Breast epithelium (tissue), 4 donors: ENCODE data around the gene ACTN2. TPM values are rescaled to one million over a fixed set of nuclear protein-coding genes. Genes with fewer than 3 reads are reported as not detected.

Experiments used
- DNase-seq, 2 donors: peaks; one replicate each; pipeline ENCODE4 v3.0.0-alpha.2; 2019; ENCODE audit warnings: low spot score in 2 of 2
- H3K27ac ChIP-seq, 2 donors: fragments of 200-600 bp; sonication (generic) in 1 of 2; one replicate each; pipeline ENCODE4 v1.5.1; 2016 to 2019; ENCODE audit warnings: mild to moderate bottlenecking in 1 of 2
- H3K27me3 ChIP-seq, 2 donors: fragments of 200-600 bp; sonication (generic) in 1 of 2; one replicate each; pipeline versions ENCODE4 v1.5.1 to v1.6.0; 2017 to 2019; ENCODE audit warnings: control low read depth in 1 of 2, mild to moderate bottlenecking in 1 of 2
- H3K36me3 ChIP-seq: fragments of 200-600 bp; one replicate; pipeline ENCODE4 v1.5.1; 2019
- H3K4me1 ChIP-seq, 2 donors: fragments of 200-600 bp; sonication (generic); one replicate each; pipeline ENCODE4 v1.5.1; 2016 to 2019; ENCODE audit warnings: control low read depth in 1 of 2
- H3K4me3 ChIP-seq, 3 donors: fragments of 200-600 bp; sonication (generic); 1 replicate in 2 of 3; 2 replicates in 1 of 3; pipeline ENCODE4 v1.5.1; 2016 to 2019; ENCODE audit warnings: mild to moderate bottlenecking in 3 of 3, moderate library complexity in 2 of 3
- H3K9me3 ChIP-seq, 2 donors: fragments of 200-600 bp; sonication (generic) in 1 of 2; one replicate each; pipeline ENCODE4 v1.5.1; 2016 to 2019; ENCODE audit warnings: control low read depth in 1 of 2
- CTCF ChIP-seq, 3 donors: fragments of 450-650 bp; IDR thresholded peaks; one replicate each; pipeline ENCODE4 v1.5.1; 2016 to 2017; ENCODE audit warnings: antibody characterized with exemption in 3 of 3, mild to moderate bottlenecking in 3 of 3, moderate library complexity in 3 of 3
- POLR2A ChIP-seq: fragments of 450-650 bp; IDR thresholded peaks from one replicate; pipeline ENCODE4 v1.6.1; 2016; ENCODE audit warnings: antibody characterized with exemption, mild to moderate bottlenecking, moderate library complexity
- POLR2AphosphoS5 ChIP-seq, 3 donors: sonication (generic); formaldehyde crosslinking; IDR thresholded peaks; one replicate each; pipeline ENCODE4 v1.6.1; 2017; ENCODE audit warnings: antibody characterized with exemption in 3 of 3
- intact Hi-C: fragments of 100-400 bp; cut with DNase I; formaldehyde crosslinking; loops from one replicate; pipeline ENCODE4 v1.15.1; 2023; ENCODE audit warnings: low total_unique reads
- total RNA-seq, 3 donors: library from RNA; depleted of rRNA; stranded (reverse); fragments of >200 nt; gene quantifications; one replicate each; pipeline ENCODE4 v1.1.0, GENCODE V29; 2016

Gene ACTN2
- total RNA-seq, 3 donors from 2014 or later: 0.48 TPM; not detected in 2

- H3K4me3 ChIP-seq: no peak overlapping the region
These were observed 32.0 kb downstream of the ACTN2 start for GRCh38 chr1:236718328-236718727.

GRCh38 chr1:236720206-236720605 lies 33.9 kb downstream of the ACTN2 start:
- H3K9me3 ChIP-seq: no peaks in the 10 kb centered on the region
- TF ChIP-seq POLR2AphosphoS5 (IDR thresholded peaks at IDR 0.05) (no peak), POLR2A (no peak), CTCF (IDR thresholded peaks at IDR 0.05) (no peak)
- H3K27me3 ChIP-seq: no peaks in the 10 kb centered on the region
- no peak for DNase-seq
- intact Hi-C loops: no loop called here
- no peaks in the 10 kb centered on the region for H3K4me1 ChIP-seq
- no peak overlapping the region for H3K27ac ChIP-seq
- no peaks in the 10 kb centered on the region for H3K36me3 ChIP-seq
- H3K4me3 ChIP-seq: no peak overlapping the region

More at GRCh38 chr1:236718328-236718727, 32.0 kb downstream of the ACTN2 start:
- TF ChIP-seq POLR2AphosphoS5 (IDR thresholded peaks at IDR 0.05) (no peak), CTCF (IDR thresholded peaks at IDR 0.05) (no peak)
- H3K36me3 ChIP-seq: no peaks in the 10 kb centered on the region
- no peaks in the 10 kb centered on the region for H3K27me3 ChIP-seq
- DNase-seq: no peak
- intact Hi-C loops: no loop called here
- H3K4me1 ChIP-seq: no peaks in the 10 kb centered on the region
- no peak overlapping the region for H3K27ac ChIP-seq
- no peaks in the 10 kb centered on the region for H3K9me3 ChIP-seq

- Histone ChIP-seq H3K27ac (no peak overlapping the region), H3K36me3 (no peaks in the 10 kb centered on the region), H3K9me3 (no peaks in the 10 kb centered on the region), H3K4me1 (no peaks in the 10 kb centered on the region), H3K4me3 (no peak overlapping the region), H3K27me3 (no peaks in the 10 kb centered on the region)
- TF ChIP-seq CTCF (IDR thresholded peaks at IDR 0.05) (no peak), POLR2A (no peak), POLR2AphosphoS5 (IDR thresholded peaks at IDR 0.05) (no peak)
- intact Hi-C loops: no loop called here
- no peak for DNase-seq
These were observed 34.3 kb downstream of the ACTN2 start for GRCh38 chr1:236720611-236721010.

GRCh38 chr1:236724049-236724448 lies 37.8 kb downstream of the ACTN2 start:
- DNase-seq: no peak
- TF ChIP-seq POLR2A: no peak
- no peak for TF ChIP-seq POLR2AphosphoS5 (IDR thresholded peaks at IDR 0.05)
- no peak for TF ChIP-seq CTCF (IDR thresholded peaks at IDR 0.05)
- Histone ChIP-seq H3K4me3 (no peak overlapping the region), H3K36me3 (no peaks in the 10 kb centered on the region), H3K9me3 (no peaks in the 10 kb centered on the region), H3K27ac (no peak overlapping the region), H3K27me3 (no peaks in the 10 kb centered on the region), H3K4me1 (no peaks in the 10 kb centered on the region)
- intact Hi-C loops: no loop called here

- no peaks in the 10 kb centered on the region for H3K36me3 ChIP-seq
- no peak overlapping the region for H3K27ac ChIP-seq
- intact Hi-C loops: no loop called here
- no peak overlapping the region for H3K4me3 ChIP-seq
- H3K9me3 ChIP-seq: no peaks in the 10 kb centered on the region
- no peaks in the 10 kb centered on the region for H3K4me1 ChIP-seq
- TF ChIP-seq POLR2AphosphoS5 (IDR thresholded peaks at IDR 0.05) (no peak), CTCF (IDR thresholded peaks at IDR 0.05) (no peak), POLR2A (no peak)
- no peaks in the 10 kb centered on the region for H3K27me3 ChIP-seq
- no peak for DNase-seq
These were observed 38.2 kb downstream of the ACTN2 start for GRCh38 chr1:236724506-236724905.
